ENCODE results near the gene ZNF205.

DNA sequence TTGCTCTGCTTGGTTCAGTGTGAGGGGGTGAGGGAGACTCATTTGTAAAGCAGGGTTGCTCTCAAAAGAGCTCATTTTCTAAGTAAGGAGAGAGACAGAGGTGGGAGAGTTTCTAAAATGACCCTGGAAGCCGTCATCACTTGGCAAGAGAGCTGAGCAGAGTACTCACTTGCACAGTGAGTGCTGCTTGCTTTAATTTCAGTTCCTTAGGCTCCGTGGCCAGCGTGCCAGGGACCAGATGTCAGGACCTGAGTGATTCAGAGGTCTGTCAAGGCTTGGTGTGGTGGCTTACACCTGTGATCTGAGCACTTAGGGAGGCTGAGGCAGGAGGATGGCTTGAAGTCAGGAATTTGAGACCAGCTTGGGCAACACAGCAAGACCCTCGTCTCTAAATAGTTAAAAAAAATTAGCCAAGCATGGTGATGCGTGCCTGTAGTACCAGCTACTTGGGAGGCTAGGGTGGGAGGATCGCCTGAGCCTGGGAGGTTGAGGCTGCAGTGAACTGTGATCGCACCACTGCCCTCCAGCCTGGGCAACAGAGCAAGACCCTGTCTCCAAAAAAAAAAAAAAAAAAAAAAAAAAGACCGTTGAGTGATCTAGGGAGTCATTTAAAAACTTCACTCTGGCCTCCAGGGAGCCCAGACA, 10.7 kb downstream of the ZNF205 start:
- TF ChIP-seq, protein P1, sequence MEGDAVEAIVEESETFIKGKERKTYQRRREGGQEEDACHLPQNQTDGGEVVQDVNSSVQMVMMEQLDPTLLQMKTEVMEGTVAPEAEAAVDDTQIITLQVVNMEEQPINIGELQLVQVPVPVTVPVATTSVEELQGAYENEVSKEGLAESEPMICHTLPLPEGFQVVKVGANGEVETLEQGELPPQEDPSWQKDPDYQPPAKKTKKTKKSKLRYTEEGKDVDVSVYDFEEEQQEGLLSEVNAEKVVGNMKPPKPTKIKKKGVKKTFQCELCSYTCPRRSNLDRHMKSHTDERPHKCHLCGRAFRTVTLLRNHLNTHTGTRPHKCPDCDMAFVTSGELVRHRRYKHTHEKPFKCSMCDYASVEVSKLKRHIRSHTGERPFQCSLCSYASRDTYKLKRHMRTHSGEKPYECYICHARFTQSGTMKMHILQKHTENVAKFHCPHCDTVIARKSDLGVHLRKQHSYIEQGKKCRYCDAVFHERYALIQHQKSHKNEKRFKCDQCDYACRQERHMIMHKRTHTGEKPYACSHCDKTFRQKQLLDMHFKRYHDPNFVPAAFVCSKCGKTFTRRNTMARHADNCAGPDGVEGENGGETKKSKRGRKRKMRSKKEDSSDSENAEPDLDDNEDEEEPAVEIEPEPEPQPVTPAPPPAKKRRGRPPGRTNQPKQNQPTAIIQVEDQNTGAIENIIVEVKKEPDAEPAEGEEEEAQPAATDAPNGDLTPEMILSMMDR (IDR thresholded peaks at IDR 0.05 in 2 of 3, conservative IDR thresholded peaks at IDR 0.05 in 1 of 3; ENCODE audit: borderline replicate concordance in 1 of 3, insufficient read depth in 1 of 3, low read depth in 2 of 3, low read length in 2 of 3) = no peak
- TF ChIP-seq ELF1 (IDR thresholded peaks at IDR 0.05; ENCODE audit: borderline replicate concordance, low read depth) (no peak), YY1 (IDR thresholded peaks at IDR 0.05; ENCODE audit: extremely low read depth, insufficient replicate concordance, low read depth, low read length) (no peak)
